Middle frontal gyrus (tissue), 1 donor: Measurements from ENCODE around the gene ADAMTS16.
A peak's percentile ranks its signal among the peaks of the same experiment; 100 is the strongest.

Experiments
- DNase-seq: peaks from one replicate; pipeline ENCODE4 v3.0.0-alpha.2; 2015; ENCODE audit warnings: low spot score; ENCODE audit errors: extremely low spot score

Gene ADAMTS16

DNA sequence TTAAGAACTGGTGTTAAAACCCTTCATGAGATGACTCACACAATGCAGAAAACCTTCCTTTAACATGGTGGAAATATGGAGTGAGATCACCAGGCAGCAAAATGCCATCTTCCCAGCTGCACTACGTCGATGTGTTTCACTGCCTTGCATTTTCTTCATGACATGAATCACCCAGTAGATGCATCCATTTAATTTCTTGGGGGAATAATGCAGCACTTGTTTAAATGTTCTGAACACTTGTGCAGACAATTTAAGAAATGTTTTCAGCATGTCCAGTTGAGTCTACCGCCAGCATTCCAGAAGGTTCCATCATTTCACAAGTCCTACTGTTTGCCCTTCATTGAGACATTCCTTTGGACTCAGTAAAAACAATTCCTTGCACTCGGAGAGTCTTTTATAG lies 81.6 kb downstream of the ADAMTS16 start:
- DNase-seq: no peak

DNA sequence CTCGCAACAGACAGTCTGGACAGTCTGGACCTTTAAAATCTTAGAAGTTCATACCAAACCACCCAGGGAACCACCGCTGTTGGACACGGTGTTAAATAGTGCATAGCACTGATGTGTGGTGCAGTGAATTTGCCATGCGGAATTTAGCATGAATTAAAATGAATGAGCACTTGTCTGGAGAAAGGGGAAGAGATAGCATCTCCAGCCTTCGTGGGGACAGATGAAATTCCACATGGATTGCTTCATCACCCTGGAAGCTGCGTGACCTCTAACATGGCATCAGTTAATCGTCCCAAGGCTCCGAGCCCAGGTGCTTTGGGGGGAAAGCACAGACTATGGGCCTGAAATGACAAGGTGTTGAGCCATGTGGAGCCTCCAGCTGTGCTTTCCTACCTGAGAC lies 91.4 kb downstream of the ADAMTS16 start:
- no peak for DNase-seq

DNA sequence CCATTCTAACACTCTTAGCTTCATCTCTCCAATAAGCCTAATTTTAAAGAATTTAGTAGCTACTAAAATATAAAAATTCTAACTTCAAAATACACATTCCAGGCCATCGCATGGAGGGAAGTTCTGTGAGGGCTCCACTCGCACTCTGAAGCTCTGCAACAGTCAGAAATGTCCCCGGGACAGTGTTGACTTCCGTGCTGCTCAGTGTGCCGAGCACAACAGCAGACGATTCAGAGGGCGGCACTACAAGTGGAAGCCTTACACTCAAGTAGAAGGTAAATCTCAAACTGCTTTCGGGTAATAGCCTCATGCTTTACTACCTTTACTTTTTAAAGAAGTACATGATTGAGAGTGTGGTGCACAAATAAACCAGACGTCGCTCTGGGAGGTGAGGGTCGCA lies 94.8 kb downstream of the ADAMTS16 start:
- DNase-seq: no peak

DNA sequence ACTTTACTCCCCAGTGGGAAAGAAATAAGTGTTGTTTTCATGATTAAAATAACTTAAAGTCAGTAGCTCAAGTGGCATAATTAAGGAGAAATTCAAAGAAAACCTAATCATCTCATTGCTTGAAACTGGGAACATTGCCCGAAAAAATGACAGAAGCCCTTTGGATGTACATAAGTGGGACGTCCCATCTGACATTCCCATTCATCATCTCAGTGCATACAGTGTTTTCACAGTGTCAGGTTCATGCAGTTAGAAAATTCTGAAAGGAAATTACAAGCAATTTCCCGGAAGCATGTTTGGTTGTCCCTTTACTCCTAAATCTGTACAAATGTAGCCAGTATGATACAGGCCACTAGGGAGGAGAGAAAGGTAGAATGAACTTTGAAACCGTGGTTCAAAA lies 95.6 kb downstream of the ADAMTS16 start:
- DNase-seq: no peak

DNA sequence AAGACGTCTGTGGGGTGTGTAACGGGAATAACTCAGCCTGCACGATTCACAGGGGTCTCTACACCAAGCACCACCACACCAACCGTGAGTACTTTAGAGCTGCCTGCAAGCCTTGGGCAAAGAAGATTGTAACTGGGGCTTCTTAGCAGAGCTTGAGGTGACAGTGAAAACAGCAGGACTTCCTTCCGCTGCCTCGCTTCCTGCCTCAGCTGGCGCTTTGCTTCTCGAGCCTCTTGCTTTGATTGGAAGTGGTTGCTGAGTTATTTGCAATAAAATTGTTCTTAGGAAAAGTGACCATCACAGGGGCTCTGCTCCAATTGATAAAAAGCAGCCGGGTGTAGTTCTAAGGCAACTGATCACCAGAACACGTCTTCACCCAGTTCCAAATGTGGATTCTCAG lies 99.1 kb downstream of the ADAMTS16 start:
- no peak for DNase-seq

DNA sequence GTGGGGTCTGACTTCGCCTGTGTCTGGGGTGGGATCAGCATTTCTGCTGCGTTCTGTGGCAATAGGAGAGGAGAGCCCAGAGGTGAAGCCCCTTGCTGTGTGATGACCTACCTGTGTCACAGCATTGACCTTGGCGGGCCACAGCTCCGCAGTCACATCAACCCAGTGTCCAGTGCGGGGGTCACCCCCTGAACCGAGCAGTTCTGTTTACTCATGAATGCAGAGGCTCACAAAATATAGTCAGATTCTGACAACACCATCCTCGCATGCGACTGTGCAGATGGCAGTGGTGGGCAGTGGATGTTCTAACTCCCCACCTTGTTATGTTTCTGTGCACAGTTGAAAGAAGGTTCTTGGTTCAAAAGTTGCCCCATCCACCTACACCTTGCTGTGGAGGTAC lies 100.1 kb downstream of the ADAMTS16 start:
- DNase-seq: no peak

DNA sequence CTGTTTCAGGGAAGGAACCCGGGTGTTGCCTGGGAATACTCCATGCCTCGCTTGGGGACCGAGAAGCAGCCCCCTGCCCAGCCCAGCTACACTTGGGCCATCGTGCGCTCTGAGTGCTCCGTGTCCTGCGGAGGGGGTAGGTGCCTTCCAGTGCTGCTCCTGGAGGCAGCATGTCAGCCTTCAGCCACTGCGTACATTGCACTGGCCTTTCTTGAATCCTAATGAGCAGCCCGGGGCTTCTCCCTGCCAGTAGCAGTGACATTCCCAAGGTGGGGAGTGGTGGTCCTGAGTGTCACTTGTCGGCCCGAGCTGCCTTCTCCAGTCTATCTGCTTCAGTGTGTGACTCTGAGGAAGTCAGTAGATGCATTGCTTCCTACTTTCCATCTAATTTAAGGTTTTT lies 101.9 kb downstream of the ADAMTS16 start:
- DNase-seq: no peak

DNA sequence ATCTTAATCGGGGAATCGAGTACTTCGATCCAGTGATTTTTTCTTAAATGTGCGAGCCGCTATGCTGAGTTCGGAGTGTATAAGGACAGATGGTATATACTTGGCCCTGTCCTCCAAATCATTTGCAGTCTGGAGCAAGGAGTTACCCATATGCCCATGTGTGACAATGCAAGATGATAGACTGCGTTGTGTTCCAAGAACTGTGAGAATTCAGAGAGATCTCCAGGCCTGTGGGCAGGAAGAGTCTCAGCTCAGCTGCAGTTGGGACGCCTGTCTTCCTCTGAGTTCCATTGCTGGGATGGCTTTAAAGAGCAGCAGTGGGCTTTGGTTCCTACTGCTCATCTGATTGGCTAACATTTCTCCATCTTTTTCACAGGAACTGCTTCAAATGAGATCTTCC lies 106.6 kb downstream of the ADAMTS16 start:
- peak; percentile 16 for DNase-seq

DNA sequence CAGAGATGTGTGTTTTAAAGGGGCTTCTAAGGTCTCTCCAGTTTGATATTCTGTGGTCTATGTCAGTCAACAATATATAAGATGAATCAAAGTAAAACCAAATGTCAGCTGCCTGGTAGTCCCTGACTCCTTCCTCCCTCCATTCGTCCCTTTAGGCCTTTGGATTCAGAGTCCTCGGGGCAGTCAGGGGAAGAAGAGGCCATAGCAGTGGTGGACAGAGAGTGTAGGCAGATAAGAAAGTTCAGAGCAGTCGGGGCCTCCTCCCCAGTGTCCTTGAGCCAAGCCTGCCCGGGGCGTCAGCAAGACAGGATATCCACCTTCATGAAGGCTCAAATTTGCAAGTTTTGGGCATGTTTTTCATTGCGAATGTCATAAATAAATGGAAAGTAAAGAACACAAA lies 110.6 kb downstream of the ADAMTS16 start:
- DNase-seq: no peak

DNA sequence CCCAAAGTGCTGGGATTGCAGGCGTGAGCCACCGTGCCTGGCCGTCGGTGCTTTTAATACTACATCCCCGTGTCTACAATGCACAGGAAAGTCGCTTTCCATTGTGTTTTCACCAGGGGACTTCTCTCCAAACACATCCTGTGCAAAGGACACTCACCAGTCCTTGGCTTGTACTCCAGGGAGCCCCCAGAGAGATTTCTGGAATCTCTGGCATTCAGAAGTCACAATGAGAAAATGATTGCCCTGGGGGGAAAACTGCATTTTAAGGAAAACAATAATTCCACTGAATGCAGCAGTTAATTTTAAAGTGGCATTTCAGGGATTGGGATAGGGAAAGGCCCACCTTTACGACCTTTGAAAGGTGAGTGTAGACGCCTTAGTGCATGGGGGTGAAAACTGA lies 112.0 kb downstream of the ADAMTS16 start:
- DNase-seq: no peak

DNA sequence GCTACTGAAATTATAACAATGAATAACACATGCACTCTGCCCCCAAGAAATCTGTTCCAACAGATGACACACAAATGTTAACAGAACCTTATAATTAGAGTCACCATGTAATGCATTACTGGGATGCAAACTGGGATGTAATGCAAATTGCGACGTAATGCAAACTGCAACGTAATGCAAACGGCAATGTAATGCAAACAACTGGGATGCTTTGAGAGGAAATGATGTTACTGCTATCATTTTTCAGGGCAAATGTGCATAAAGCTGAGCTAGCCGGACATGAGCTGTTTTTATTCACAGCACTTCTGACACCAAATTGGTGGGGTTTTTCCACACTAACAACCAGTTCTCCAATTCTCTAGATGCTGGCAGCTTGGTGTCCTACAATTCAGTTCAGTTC lies 117.2 kb downstream of the ADAMTS16 start:
- DNase-seq: no peak

DNA sequence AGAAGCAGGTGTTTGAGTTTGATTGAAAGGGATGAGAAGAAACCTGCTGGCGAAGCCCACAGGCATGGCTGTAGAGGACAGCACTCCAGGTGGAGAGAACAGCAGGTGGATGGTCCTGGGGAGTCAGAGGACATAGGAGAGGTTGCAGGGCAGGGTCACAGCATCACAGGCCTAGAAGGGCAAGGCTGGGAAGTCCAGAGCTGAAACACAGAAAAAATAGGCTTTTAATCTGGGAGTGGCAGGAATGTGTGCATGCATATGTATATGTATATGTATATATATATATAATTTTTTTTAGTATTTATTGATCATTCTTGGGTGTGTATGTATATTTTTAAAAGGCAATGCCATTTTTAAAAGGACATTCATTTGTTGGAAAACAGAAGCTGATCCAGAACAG lies 118.4 kb downstream of the ADAMTS16 start:
- no peak for DNase-seq

DNA sequence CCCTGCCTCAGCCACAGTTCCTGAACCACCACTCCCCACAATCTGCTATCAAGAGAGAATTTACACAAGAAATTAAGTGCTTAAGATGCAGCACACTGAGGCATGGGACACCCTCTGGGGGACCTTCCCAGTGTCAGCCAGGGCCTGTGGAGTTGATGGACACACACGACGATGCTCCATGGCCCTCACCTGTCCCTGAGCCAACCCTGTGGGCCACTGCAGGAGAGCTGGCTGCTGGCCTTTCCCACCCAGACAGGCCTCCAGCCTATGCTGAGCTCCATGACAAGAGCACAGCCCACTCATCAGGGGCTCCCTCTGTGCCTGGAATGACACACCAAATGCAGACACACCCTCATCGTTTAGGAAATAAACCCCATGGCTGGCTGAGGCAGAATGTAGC lies 124.6 kb downstream of the ADAMTS16 start:
- DNase-seq: no peak

DNA sequence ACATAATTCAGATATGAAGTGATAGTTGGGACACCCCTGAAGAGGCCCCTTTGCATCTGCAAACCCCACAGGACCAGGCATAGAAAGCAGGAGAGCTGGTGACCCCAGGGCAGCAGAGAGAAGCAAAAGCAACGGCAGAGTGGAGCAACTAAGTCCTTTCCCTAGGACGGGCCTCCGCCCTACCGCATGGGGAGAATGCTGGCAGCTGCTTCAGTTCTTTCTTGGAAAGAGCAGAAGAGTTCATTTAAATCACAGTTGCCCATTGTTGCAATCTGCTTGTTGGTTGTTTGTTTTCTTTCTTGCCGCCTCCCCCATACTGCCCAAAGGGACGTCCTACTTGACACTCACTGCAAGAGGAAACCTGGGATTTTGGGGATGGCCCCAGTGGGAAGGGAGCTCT lies 126.2 kb downstream of the ADAMTS16 start:
- no peak for DNase-seq

DNA sequence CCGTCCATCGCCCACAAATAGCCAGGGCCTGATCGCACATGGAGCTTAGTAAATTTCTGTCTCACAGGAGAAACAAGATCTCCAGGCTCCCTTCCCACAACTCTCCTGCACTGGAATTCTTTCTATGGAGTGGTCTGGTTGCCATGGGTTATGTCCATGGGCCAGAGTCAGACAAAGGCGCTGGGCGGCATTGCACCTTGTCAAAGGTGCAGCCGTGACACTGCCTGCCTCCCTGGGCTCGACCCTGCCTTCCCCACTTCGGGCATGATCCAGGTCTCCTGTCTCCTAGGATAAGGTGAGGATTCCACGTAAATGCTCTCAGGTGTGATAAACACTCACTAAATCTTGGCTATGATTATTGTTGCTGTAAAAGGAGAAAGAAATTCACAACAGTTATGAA lies 130.0 kb downstream of the ADAMTS16 start:
- DNase-seq: no peak

DNA sequence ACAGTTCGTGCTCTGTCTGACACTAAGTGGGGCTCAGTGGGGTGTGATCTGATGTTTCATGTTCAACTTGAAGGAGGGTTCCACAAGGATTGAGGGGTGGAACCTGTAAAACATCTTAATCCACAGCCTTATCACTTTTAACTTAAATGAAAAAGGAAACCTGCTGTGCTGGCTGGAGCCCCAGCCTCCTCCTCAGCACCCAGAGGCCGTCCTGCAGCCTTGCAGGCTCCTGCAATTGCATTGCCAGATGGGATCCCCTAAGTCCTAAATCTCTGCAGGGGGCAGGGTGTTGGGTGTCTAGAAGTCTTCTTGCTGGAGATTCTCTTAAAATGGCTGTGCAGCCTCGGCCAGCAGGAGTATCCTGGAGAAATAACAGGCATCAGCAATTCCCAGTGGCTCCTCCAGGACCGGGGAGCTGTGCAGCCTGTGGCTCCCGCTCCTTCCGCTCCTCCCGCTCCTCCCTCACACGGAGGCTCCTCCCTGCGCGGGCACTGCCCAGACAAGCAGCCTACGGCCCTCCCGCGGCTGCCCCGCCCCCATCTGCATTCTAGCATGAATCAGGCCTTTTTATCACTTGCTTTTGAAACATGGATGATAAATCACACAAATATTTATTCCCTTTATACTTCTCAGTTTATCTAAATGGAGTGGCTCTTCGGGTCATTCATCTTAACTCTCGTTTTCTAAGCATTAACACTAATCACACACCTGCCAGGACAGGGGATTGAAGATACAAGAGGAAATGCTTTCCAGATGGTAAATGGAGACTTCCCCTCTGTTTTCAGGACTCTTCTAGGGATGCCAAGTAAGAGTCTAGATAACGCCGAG lies 131.0 kb downstream of the ADAMTS16 start:
- no peak for DNase-seq

DNA sequence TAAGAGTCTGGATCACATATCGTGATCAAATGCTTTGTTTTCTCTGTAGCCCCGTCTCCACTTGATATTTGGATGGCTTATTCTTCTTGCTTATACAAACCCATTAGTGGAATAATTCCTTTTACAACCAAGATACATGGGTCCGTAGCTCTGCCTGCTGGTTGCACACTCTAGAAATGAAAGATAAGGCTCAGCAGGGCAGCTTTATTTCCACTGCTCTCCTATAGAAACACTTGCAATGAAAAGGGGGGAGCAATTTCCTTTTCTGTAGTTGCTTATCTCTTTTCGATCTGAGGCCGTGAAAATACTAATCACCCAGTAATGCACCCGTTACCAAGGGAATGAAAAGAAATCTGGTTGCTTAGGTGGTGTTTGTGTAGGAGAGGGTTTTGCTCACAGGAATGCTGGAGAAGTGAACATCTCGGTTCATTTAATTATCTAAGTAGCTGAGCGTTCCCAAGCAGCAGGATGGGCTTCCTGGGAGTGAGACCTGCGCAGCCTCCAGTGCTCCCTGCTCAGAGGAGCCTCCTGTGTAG lies 131.7 kb downstream of the ADAMTS16 start:
- no peak for DNase-seq

DNA sequence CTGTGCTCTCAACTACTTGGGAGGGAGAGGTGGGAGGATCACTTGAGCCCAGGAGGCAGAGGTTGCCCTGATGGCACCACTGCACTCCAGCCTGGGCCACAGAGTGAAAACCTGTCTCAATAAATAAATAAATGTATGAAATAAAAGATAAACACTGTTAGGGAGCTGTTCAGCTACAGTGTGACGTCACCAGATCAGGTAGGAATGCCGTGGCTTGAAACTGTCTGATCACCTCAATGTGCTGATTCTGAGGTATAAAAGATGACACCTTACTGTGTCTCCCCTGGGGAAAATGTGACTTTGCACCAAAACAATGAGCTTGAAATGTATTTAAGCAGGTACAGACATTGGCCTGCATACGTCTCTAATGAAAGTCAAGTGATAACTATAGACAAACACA lies 133.3 kb downstream of the ADAMTS16 start:
- DNase-seq: no peak

DNA sequence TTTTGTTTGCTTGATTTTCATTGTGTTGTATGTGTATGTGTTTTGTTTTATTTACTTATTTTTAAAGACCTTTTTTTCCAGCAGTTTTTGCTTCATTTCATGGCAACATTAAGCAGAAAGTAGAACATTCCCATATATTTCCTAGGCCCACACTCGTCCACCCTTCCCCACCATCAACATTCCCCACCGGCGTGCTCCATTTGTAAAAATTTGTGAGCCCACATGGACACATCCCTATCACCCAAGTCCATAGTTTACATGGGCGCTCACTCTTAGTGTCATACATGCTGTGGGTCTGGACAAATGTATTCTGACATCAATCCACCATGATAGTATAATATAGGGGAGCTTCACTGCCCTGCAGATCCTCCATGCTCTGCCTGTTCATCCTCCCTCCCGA lies 133.8 kb downstream of the ADAMTS16 start:
- no peak for DNase-seq

DNA sequence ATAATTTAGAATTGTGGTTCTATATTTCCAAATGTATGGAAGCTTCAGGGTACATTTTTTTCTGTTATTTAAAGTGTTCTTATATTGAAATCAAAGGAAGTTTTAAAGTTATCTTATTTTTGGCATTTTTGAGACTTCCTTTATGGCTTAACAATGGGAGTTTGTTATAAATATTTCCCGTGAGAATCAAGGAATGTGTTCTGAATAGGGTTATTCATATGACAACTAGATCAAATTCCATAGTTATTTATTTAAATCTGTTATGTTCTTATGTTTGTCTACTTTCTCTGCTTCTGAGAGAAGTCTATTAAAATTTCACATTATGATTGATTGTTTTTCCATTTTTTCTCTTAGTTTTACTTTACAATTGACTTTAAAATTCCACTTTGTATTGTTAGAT lies 135.1 kb downstream of the ADAMTS16 start:
- no peak for DNase-seq

DNA sequence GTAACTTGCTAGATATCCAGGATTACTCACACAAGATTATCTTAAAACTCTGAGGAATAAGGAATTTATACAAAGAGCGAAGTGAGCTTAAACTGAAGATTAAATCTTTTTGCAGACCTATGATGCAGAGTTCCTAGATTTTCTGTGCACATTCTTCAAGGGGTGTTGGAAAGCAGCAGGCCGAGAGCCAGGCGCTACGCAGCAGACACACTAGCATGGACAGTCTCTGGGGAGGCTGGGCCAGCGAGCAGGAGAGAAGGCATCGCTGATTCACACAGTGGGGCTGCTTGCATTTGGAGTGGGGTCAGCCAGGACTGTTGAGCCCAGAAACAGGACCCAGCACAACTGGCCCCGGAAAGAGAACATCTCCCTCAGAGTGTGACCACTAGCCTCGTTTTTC lies 136.3 kb downstream of the ADAMTS16 start:
- DNase-seq: no peak

DNA sequence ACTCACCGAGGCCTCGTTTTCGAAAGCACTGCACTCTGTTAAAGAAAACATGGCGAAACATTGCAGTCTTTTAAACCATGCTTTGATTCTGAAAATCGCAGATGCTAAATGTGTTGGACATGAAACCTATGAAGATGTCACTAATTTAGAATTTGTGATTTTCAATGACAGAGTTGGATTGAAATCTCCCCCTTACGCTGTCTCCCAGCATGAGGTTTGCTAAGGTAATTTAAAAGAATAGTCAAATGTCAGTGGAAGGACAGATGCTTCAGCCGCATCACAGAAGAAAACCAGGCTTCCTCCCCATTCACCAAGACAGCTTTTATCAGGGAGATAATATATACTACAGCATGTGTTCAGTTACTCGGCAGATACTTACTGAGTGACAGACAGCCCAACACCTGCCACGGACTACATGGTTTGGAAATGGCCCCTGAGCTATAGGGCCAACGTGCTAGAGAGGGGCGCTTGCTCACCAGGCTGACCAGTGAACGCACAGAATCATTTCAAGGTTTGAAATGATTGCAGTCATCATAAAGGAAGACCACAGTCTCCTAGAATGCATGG lies 136.9 kb downstream of the ADAMTS16 start:
- DNase-seq: no peak

DNA sequence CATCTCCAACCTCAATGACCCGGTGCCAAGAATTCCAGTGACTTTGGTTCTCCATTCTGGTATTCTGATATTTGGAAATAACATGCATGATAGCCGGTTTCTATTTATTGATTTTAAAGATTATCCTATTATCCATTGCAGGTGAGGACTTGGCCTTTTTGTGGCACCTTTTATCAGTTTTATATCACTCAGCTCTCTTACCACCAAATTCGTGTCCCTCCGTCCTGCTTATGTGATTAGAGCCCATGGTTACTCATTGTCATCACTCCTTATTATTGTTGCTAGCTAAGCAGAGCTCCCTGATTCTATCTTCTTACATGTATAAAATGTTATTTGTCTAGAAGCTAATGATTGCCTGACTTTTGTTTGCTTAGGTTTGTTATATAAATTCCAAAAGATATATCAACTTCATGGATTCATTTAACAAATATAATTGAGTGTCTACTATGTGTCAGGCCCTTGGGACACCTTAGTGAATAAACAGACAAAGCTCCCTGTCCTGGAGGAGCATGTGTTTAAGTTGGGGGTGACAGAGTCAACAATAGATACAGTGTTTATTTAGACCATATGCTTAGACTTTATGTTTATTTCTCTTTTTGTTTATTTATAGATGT lies 138.2 kb downstream of the ADAMTS16 start:
- DNase-seq: no peak
